HG03135 (cell line): ENCODE results near the gene FUOM.

Source experiments
- ATAC-seq: cut with Tn5 transposase; IDR thresholded peaks from one replicate; pipeline ENCODE4 v1.9.1; 2021; ENCODE audit warnings: mild to moderate bottlenecking, moderate library complexity; ENCODE audit not compliant: unreplicated experiment

FUOM gene

DNA sequence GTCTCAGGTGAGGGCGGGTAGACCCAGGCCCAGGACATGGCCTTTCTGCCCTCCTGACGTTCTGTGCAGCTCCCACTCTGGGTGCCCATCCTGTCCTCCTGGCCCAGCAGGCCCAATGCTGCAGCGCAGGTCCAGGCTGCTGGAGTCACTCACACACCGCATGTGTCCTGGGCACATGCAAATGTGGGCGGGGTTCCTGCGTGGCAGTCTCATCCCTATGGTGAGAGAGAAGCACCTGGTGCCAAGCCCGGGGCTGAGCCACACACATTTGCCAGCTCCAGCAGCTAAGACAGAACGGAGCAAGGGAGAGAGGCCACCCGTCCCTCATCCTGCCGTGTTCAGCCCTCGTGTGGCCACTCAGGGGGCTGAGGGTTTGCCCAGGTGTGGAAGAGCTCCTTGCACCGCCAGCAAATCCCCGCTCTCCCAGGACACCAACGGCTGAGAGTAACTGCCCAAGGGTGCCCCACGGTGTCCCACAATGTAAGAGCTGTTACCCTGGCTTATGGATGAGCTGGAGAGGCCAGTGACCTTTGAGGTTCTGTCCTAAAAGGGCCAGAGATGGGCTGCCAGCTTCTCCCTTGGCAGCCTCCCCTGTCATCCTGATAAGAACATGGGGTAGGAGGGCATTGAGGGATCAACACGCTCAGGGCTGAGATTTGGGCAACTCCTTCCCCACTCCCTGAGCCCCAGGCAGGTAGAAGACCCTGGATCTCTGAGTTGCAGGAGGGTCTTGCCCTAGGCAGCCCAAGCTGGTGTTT is 4.4 kb downstream of the FUOM start:
- no peak for ATAC-seq

DNA sequence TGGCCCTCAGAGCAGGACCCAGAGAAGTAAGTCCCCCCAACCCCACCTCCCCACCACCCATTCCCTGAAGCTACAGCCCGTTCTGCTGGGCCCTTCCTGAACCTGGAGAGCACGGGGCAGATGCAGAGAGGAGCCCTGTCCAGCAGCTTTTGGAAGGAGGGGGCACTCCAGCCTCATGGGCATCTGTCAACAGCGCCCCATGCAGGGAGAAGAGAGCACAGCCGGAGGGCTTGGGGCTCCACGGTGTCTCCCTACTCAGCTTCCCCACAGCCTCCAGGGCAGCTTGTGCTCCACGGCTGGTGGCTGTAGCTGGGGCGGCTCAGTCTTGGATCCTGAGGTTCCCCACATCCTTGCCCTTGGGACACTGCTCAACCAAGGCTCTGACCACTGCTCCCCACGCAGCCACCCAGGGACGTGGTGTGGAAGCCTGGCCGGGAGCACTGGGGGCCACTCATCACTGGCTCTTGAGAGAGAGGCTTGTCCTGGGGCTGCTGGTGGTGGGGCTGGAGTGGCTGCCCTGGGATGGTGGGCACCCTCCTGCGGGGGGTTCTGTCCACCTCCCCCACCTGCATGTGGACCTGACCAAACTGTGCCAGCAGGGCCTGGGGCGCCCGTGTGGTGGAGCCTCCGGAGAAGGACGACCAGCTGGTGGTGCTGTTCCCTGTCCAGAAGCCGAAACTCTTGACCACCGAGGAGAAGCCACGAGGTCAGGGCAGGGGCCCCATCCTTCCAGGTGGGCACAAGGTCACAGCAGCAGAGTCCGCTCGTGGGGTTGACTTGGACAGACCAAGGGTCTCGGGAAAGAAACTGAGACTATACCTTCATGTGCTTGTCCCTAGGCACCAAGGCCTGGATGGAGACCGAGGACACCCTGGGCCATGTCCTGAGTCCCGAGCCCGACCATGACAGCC is 6.2 kb downstream of the FUOM start:
- no peak for ATAC-seq

DNA sequence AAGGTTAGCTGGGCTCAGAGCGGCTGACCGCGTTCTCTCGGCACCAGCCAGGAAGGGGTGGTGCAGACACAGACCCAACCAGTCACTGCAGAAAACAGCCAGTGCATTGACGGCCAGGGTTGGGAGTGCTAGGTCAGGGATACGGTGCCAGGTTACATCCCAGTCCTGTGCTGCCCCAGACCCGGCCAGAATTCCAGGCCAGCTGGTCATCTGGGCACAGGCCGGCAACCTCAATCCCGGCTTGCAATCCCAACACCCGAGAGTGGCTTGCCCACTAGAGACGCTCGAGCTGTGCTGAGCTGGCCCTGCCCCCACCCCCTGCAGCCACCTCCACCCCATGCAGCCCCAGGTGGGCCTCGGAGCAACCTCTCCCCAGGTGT is 6.9 kb downstream of the FUOM start:
- ATAC-seq, result no peak

DNA sequence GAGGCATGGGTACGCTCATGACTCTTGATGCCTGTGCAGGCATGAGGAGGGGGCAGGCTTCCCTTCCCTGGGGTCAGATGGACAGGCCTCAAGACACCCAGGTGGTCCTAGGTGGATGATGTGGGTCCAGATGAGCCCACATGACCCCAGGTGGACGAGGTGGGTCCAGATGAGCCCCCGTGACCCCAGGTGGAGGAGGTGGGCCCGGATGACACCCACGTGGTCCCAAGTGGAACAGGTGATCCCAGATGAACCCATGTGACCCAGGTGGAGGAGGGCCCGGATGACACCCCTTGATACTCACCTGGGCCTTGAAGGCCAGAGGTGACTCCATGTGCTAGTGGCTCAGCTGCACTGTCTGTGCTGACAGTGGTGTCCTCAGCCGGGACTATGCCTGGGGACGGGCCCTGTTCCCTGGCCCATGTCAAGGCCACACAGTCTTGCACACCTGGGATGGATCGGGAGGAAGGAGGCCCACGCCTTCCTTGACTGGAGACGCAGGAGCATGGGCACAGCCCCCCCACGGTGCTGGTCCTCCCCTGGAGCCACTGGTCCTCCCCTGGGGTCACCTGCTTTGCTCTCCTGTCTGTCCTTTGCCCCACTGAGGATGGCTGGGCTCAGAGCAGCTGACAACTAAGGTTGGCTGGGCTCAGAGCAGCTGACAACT is 7.4 kb downstream of the FUOM start:
- no peak for ATAC-seq

DNA sequence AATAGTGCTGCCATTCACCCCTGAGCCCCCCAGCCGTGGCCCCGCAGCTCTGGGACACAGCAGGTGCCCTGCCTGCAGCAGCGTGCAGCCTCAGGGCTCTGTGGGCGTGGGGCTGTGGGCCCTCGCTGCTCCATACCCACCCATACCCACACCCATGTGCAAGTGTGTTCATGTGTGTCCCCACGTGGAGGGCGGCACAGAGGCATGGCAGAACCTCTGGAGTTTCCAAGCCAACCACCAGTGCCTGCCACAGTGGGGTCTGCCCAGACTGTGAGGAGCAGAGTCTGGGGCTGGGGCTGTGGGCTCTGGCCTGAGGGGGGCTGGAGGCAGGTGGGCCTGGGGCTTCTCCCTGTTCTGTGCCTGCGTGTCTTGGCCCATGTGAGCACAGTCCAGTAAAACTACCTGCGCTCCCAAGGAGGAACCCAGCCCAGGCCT is 8.2 kb downstream of the FUOM start:
- ATAC-seq, result no peak

DNA sequence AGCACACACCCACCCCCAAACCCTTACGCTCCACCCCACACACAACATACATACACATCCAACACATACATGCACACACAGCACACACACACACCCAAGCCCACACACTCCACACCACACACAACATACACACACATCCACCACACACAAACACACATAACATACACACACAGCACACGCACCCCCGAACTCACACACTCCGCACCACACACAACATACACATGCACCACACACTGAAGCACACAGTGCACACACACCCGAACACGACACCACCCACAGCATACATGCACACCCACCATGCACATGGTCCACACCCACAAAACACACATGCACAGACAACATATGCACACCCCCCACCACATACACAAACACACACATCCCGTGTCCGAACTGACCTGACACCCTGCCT is 8.7 kb downstream of the FUOM start:
- no peak for ATAC-seq

DNA sequence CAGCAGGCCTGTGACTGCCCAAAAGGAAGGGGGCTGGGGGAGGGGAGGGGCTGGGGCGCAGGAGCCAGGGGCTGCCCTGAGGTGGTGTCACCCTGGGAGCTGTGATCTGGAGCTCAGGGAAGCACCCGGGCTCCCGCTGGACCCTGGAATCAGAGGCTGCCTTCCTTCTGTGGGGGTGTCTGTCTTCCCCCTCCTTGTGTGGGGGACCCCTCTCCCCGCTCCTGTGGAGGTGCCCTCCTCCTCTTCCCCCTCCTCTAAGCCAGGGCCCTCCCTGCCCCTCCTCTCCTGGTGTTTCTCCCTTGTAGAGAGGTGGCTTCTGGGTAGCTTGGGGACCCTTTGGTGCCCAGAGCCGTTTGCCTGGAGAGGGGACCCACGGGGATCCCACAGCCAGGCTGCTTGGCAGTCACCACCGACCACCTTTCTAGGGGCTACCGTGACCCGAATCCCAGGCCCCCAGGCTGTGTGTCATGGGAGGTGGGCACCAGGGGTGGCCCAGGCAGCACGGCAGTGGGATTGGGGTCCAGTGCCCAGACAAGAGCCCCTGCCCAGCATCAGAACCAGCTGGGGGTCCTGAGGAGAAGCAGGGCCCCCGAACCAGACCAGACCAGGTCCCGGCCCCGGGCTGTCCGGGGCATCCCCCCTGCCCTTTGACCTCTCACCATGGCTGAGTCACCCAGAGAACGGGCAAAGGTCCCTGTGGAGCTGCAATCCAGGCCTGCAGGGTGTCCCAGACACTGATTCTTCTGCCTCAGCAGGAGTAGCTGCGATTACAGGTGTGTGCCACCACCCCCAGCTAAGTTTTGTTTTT is 9.9 kb downstream of the FUOM start:
- no peak for ATAC-seq

DNA sequence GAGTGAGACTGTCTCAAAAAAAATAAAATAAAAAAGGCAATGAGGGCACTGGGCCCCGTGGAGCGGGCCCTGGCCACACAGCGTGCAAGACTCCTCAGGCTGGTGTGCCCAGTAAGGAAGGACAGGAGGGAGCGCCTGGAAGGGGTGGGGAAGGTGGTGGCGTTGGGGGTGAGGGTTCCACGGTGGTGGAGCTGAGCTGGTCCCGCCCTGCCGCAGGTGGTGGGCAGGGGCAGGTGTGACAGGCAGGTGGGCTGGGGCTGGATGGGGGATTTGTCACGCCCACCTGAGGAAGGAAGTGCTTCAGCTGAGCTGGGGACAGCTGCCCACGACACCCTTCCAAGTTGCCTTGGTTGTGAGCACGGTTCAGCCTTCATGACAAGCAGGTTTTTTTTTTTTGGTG is 11.4 kb downstream of the FUOM start:
- no peak for ATAC-seq

DNA sequence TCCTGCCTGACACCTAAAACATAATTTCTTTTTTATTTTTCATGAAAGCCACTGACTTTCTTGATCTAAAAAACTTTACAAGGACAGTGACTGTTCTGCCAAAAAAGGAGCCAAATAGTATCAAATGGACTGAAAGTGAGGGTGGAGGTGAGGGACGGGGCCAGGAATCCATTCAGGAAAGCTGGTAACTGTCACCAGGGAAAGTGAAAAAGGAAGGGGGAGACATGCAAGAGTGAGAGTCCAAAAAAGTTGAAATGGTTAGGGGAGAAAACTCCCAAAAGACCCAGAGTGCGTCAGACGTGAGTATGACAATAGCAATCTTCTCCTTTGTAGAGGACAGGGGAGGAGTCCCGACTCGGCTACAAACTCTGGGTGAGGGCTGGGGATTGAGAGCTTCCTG is 13.6 kb downstream of the FUOM start:
- no peak for ATAC-seq

DNA sequence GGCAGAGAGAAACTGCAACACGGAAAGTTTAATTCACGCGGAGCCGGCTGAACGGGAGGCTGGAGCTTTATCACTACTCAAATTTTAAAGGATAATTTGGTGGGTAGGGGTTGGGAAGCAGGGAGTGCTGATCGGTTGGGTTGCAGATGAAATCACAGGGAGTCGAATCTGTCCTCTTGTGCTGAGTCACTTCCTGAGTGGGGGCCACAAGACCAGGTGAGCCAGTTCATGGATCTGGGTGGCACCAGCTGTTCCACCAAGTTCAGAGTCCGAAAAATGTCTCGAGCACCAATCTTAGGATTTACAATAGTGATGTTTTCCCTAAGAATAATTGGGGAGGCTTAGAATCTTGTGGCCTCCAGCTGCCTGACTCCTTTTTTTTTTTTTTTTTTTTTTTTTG is 14.3 kb downstream of the FUOM start:
- ATAC-seq, result no peak

DNA sequence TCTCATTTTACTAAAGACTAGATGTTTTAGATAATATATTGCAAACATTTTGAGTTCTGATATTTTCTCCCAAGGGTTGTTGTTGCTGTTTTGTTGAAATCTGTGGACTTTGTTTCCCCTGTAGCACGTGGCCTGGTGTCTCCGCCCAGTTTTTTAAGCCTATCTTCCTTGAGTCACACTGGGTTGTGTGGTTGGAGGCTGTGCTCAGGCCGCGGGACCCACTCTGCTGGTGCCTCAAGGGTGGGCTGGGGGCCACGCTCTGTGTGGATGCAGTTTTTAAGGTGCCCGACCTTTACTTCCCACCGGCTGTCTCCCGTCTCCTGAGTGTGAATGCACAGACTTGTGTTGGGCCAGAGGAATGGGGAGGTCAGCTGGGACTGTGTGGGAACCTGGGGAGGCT is 14.9 kb downstream of the FUOM start:
- ATAC-seq, result no peak

DNA sequence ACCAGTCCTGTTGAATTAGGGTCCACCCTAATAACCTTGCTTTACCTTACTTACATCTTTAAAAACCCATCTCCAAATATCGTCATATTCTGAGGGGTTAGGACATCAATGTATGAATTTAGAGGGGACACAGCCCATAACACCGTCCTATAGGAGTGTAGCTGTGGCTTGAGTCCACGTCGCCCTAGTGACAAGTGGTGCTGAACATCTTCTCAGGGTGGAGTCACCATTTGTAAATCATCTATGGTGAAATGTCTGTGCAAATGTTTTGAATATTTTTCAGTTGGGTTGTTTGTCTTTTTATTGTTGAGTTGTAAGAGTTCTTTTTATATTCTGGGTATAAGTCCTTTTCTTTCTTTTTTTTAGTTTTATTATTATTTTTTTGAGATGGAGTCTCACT is 15.8 kb downstream of the FUOM start:
- no peak for ATAC-seq

DNA sequence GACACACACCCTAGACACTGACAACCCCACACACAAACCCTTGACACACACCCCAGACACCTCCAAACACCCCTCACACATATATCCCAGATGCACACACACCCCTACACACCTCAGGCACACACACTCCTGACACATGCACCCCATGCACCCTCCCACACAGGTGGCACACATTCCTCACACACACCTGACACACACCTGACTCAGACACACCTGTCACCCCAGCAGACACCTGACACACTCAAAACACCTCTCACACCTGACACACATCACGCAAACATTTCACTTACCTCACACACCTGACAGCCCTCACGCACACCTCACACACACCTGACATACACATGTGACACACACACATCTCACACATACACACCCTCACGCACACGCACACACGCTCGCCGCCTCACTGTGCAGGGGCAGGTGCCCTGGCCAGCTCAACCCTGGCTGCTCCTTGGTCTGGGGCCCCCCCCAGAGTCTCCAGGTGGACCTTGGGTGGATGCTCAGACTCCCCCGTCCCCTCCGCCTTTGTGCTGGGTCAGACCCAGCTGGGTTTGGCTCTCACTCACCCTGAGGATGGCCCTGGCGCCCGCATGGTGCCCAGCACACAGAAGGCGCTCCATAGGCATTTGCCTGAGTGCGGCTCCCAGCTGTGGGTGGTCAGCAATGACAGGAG is 18.0 kb downstream of the FUOM start:
- no peak for ATAC-seq

DNA sequence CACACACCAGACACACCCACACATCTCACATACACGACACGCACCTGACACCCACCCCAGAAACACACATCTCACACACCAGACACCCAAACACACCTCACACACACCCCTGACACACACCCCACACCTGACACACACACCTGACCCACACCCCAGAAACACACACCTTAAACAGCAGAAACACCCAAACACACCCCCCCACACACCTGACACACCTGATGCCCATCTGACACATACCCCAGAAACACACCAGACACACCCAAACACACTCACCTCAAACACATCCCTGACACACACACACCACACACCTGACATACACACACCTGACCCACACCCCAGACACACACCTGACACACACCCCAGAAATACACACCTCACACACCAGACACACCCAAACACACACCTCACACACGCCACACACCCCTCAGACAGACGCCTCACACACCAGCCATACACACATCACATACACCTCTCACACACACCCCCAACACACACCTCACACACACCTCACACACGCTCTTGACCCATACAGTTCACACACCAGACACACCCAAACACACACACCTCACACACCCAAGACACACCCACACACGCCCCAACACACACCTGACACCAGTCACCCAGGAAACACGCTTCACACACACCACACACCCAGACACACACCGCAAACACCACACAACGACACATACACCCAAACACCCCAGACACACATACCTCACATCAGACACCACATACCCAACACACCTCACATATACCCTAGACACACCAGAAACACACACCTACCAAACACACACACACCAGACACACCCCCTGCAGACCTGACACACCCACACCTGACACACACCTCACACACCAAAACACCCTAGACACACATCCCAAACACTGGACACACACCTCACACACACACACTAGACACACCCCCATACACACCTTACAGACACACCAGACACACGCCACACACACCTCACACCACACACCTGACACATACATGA is 19.4 kb downstream of the FUOM start:
- ATAC-seq, result no peak

DNA sequence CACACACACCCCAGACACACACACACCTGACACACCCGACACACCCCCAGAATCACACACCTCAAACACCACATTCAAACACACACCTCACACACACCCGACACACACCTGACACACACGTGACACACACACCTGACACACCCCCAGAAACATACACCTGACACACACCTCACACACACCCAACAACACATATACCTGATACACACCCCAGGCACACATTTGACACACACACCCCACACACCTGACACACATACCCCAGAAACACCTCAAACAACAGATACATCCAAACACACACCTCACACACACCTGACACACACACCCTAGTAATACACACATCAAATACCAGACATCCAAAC is 20.5 kb downstream of the FUOM start:
- no peak for ATAC-seq

DNA sequence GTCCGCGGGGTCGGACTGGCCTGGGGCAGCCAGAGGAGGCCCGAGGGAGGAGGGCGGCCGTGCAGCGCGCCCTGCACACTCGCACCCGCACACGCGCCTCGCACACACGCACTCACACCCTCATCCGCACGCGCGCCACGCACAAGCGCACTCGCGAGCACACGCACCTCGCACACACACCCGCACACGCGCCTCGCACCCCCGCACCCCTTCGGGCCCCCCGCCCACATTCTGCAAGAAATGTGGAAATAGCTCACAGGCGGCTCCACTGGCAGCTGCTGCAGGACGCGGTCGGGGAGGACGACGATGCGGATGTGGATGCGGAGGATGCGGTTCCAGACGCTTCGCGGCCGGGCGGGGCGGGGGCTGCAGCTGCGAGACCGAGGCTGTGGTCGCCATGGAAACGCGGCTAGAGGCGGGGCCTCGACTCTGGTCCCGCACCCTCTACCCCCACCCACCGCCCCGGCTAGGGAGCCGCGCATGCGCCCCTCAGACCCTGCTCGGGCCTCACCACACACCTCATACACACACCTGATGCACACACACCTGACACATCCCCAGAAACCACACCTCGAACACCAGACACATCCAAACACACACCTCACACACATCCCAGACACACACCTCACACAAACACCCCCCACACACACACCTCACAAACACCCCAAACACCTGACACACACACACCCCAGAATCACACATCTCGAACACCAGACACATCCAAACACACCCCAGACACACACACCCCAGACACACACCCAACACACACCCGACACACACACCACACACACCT is 21.0 kb downstream of the FUOM start, which contains the start of gene CALY:
Gene CALY (minus strand): TSS at position 320 of the 793 bp plus-strand sequence. CDS start 7,907 bp downstream, outside the sequence.
- no peak for ATAC-seq

DNA sequence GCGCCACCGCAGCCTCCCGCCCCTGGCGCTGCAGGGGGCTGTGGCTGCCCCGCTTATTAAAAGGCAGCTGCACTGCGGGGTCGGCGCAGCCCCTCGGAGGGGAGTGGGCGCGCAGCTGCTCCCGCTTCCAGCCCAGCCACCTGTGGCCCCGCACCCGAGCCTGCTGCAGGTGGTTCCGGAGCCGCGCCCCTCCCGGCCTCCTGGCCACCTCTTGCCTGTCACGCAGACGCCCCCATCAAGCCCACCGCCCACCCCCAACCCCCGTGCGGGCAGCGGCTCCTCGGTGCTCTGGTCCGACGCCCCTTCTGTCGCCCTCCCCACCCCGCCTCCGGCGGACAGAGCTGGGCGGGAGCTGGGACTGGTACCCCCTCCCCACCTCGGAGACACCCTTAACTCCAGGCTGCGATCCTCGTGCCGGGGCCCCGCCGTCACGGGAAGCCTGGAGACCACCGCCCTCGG is 21.7 kb downstream of the FUOM start:
- ATAC-seq, result no peak
